Activated gamma-delta T cell treated with Interleukin-2 at 50 U/mL for 16 hours (primary cell): Measurements from ENCODE around the gene SHLD1.

Experiments
- DNase-seq: peaks from one replicate; pipeline ENCODE4 v3.0.0-alpha.2; 2020

Gene SHLD1

GRCh38 chr20:5822569-5822968, 72.4 kb downstream of the SHLD1 start:
- no peak for DNase-seq

- no peak for DNase-seq
These were observed 75.0 kb downstream of the SHLD1 start for GRCh38 chr20:5825130-5825719.

GRCh38 chr20:5827098-5827853, 77.1 kb downstream of the SHLD1 start:
- DNase-seq = no peak

DNA sequence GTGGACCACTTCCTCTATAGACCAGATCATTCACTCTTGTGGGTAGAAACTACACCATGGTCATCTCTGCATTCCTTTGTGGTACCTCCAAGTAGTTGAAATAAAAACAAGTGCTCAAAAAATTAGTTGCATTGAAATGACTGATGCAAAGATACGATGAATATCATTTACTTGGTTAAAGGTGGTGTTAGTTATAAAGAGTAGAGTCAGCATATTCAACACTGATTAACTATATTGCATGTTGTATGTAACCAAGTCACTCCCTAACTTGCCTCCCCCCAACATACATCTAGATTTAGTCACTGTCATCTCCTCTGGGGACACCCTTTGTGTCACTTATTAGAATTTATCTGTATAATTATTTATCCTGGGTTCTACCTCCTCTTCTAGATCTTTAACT, 77.7 kb downstream of the SHLD1 start:
- DNase-seq = no peak

DNA sequence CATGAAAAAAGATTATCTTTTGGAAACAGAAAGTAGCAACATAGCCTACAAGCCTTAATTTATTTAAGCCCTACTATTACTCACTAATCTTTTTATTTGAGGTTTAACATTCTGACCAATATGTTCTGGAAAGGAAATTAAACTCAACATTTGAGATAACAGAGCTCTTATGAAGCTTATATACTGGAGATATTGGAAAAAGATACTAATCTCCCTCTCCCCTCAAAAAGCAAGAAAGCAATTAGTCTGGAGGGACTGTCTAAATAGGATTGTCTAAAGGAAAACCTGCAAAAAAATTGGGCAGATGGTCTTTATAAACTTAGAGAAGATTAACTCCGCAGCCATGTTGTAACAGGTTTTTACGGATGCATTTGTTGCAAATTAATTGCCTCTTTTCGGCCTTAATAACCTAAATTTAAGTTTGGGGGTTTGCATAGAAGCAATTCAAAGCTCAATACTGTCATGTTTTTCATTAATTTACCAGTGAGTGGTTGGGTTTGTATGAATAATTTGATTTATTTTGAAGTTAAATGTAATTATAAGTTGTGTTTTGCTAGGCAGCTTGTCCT, 79.1 kb downstream of the SHLD1 start:
- no peak for DNase-seq

DNA sequence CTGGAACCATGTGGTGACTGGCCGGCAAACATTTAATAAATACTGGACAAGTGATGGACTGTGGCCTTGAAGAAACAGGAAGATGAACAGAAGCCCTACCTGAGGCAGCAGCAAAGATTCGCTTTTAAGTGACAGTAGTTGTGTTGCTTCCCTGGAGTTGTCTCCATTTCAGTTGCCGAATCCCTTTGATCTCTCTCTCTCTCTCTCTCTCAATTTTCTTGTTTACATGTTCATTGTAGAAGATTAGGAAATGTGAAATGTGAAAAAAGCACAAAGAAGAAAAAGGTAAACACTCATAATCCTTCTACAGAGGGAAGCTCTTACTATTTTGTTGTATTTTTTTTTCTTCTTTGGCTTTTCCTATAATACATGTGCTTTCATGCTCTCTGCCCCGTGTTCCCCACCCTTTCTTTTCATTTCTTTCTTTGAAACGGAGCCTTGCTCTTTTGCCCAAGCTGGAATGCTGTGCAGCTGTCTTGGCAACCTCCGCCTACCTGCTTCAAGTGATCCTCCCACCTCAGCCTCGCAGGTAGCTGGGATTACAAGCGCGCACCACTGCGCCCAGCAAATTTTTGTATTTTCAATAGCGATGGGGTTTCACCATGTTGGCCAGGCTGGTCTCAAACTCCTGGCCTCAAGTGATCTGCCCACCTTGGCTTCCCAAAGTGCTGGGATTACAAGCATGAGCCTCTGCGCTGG, 81.5 kb downstream of the SHLD1 start:
- DNase-seq = no peak

GRCh38 chr20:5833309-5833941, 83.2 kb downstream of the SHLD1 start:
- DNase-seq = no peak

- no peak for DNase-seq
These were observed 84.3 kb downstream of the SHLD1 start for GRCh38 chr20:5834436-5835005.

GRCh38 chr20:5835321-5835821, 85.2 kb downstream of the SHLD1 start:
- DNase-seq = peak; percentile 22

DNA sequence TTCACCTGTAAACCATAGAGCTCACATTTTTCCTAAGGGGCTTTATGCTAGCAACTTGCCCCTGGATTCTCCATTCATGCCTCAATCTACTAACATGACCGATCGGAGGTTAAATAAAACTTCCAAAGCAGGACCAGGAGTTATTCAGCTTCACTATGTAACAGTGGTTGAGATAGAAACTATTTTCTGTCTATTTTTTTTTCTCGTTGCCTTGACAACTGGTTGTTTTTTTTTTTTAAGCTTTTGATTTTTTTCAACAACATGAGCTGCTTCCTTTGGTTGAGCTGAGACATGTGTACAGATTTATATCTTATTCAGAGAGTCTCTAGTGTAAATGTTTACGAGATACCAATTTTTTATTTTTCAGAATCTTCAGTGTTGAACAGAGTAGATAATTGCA, 85.7 kb downstream of the SHLD1 start:
- DNase-seq = no peak

GRCh38 chr20:5836569-5836968, 86.4 kb downstream of the SHLD1 start:
- DNase-seq = no peak

DNA sequence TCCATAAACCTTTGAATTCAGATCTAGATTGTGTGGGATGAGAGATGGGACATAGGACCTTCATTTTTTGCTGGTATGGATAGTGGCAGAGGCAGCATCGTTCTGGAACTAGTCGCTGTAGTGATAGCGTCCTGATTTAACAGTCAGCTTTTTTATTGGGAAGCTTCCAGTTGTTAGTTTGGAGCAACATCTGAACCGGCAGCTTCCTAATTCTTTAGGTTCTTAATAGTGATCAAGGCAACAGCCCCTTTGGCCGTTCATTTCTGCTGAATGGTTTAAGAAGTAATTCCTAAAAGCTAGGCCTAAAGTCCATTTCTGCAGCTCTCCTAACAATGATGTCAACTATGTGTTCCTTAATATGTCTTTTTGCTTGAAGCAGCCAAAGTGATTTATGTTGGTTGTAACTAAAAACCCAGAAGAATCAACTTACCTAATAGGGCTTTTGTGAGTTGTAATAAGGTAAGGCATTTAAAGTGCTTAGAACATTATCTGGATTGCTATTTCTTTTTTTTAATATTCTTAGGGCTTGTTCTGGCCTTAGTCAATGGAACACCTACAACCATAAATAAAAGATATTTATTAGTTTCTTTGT, 90.3 kb downstream of the SHLD1 start:
- no peak for DNase-seq

GRCh38 chr20:5841522-5841921, 91.3 kb downstream of the SHLD1 start:
- DNase-seq = no peak

GRCh38 chr20:5842465-5842864, 92.3 kb downstream of the SHLD1 start:
- no peak for DNase-seq

GRCh38 chr20:5843054-5843592, 92.9 kb downstream of the SHLD1 start:
- DNase-seq = no peak

DNA sequence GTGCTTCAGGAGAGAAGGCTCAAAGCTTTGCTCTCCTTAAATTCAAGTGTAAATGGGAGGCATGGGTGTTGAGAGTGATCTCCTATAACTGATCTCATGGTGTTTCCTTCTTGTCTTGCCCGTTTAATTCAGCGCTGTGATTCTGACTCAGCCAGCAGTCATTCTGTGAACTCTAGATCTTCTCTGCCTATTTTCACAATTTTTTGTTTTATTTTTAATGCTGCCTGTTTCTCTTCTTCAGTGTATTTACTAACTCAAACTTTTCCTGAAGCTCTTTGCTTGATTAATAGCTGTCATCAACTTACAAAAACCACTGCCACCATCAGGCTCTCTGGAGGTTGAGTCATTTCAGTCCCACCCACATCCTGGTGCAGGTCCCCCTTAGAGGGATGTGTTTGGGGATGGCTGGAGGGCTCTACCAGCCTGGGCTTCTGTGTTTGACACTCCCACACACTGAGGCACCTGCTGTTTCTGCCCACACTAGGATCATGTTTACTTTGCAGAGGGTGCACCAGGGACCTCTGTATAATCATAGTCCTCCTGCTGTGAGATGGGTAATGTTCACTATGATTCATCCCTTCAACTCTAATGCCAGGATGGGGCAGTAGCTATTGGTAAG, 94.0 kb downstream of the SHLD1 start:
- peak; percentile 37 for DNase-seq

- no peak for DNase-seq
These were observed 95.7 kb downstream of the SHLD1 start for GRCh38 chr20:5845681-5846615.

GRCh38 chr20:5848711-5849505, 98.7 kb downstream of the SHLD1 start:
- DNase-seq = no peak

DNA sequence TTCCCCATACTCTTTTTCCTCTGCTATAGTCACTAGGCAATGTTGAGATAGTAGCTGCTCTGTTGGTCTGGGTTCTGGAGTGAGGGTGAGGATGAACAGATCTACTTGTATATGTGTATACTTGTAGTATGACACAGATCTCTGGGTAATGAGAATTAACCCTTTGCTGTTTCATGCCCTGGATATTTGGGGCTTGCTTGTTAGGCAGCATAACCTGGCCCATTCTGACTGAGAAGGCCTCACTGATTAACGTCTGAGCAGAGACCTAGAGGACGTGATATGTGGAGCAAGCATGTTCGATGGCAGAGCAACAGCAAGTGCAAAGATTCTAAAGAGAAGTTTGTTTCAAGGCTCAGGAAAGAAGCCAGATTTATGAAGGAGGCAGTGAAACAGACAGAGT, 105.7 kb downstream of the SHLD1 start:
- DNase-seq = no peak

DNA sequence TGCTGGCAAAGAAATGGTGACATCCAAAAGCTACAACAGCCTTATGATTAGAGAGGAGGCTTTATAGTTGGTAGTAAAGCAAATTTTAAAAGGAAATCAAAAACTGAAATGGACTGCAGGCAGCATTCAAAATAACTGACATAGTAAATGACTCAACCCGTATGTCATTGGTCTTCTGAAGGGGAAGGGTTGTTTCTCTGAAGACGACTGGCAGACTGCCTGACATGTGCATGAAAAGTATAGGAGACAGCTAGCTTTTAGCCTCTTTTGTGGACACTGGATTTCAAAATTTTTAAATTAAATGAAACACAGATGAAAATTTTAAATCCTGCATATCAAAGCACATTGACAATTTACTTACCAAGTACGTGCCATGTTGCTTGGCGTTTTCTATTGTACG, 109.4 kb downstream of the SHLD1 start:
- no peak for DNase-seq
